Peyer's patch (tissue), 4 donors: ENCODE measurements around the gene SLC23A3. TPM values are rescaled to one million over a fixed set of nuclear protein-coding genes. Genes with fewer than 3 reads are reported as not detected.
A peak's percentile ranks its signal among the peaks of the same experiment; 100 is the strongest.
"Not testable (repeated sequence)": the region's sequence is repeated elsewhere in the genome, so short reads cannot be mapped to it uniquely, and the experiment has no call there.

Experiments
- DNase-seq, 3 donors: peaks; one replicate each; pipeline ENCODE4 v3.0.0-alpha.2; 2017 to 2019
- H3K27ac ChIP-seq, 4 donors: fragments of 200-600 bp; sonication (generic); one replicate each; pipeline ENCODE4 v1.5.1; 2016 to 2019
- H3K27me3 ChIP-seq, 2 donors: fragments of 200-600 bp; sonication (generic); one replicate each; pipeline ENCODE4 v1.5.1; 2019
- H3K36me3 ChIP-seq, 3 donors: fragments of 200-600 bp; sonication (generic); one replicate each; pipeline ENCODE4 v1.5.1; 2016 to 2019
- H3K4me1 ChIP-seq, 4 donors: fragments of 200-600 bp; sonication (generic); one replicate each; pipeline ENCODE4 v1.5.1; 2016 to 2019
- H3K4me3 ChIP-seq, 4 donors: fragments of 200-600 bp; sonication (generic); 1 replicate in 3 of 4; 2 replicates in 1 of 4; pipeline ENCODE4 v1.5.1; 2016 to 2019; ENCODE audit warnings: mild to moderate bottlenecking in 1 of 4
- H3K9me3 ChIP-seq, 4 donors: fragments of 200-600 bp; sonication (generic); one replicate each; pipeline ENCODE4 v1.5.1; 2016 to 2019; ENCODE audit warnings: mild to moderate bottlenecking in 1 of 4
- CTCF ChIP-seq, 6 experiments: fragments of 450-650 bp in 4 of 6; fragments of 200-600 bp in 2 of 6; sonication (generic) in 1 of 6; IDR thresholded peaks; one replicate each; pipeline ENCODE4 v1.5.1; 2017 to 2019; ENCODE audit warnings: antibody characterized with exemption in 6 of 6, mild to moderate bottlenecking in 3 of 6, moderate library complexity in 1 of 6
- POLR2A ChIP-seq, 2 donors: fragments of 450-650 bp; IDR thresholded peaks; one replicate each; pipeline ENCODE4 v1.5.1; 2017; ENCODE audit warnings: antibody characterized with exemption in 2 of 2, mild to moderate bottlenecking in 2 of 2, moderate library complexity in 2 of 2
- total RNA-seq, 4 donors: library from RNA; depleted of rRNA; stranded (reverse); fragments of >200 nt; gene quantifications; one replicate each; pipeline ENCODE4 v1.1.0, GENCODE V29; 2016

The SLC23A3 gene
- total RNA-seq, 4 donors from 2014 or later = 5.0 to 111 (median 62.8) TPM

- H3K27ac ChIP-seq, H3K36me3 ChIP-seq, H3K27me3 ChIP-seq, H3K4me1 ChIP-seq, H3K4me3 ChIP-seq, H3K9me3 ChIP-seq: not testable (repeated sequence)
- peak in 1 of 2 donors; percentile 42 for TF ChIP-seq POLR2A (IDR thresholded peaks at IDR 0.05)
- peak in 1 of 3 donors; percentile 46 for DNase-seq
Measured at GRCh38 chr2:219200502-219201326, 30.9 kb upstream of the SLC23A3 start.

GRCh38 chr2:219199470-219200211, 29.8 kb upstream of the SLC23A3 start:
- H3K27ac ChIP-seq = no peak overlapping the region
- H3K4me3 ChIP-seq = no peak overlapping the region
- DNase-seq = peak in 1 of 3 donors; percentile 49
- H3K4me1 ChIP-seq = no peaks in the 10 kb centered on the region
- no peaks in the 10 kb centered on the region for H3K36me3 ChIP-seq
- TF ChIP-seq CTCF (IDR thresholded peaks at IDR 0.05) (no peak), POLR2A (IDR thresholded peaks at IDR 0.05) (no peak)
- H3K9me3 ChIP-seq = no peaks in the 10 kb centered on the region
- no peaks in the 10 kb centered on the region for H3K27me3 ChIP-seq

GRCh38 chr2:219198974-219199373, 29.1 kb upstream of the SLC23A3 start:
- H3K4me3 ChIP-seq = no peak overlapping the region
- H3K4me1 ChIP-seq = no peaks in the 10 kb centered on the region

GRCh38 chr2:219197388-219197787, 27.6 kb upstream of the SLC23A3 start:
- TF ChIP-seq POLR2A (IDR thresholded peaks at IDR 0.05) (no peak), CTCF (IDR thresholded peaks at IDR 0.05) (no peak)
- Histone ChIP-seq H3K4me1 (no peaks in the 10 kb centered on the region), H3K27ac (no peak overlapping the region), H3K4me3 (no peak overlapping the region), H3K36me3 (no peaks in the 10 kb centered on the region), H3K27me3 (no peaks in the 10 kb centered on the region), H3K9me3 (no peaks in the 10 kb centered on the region)
- no peak for DNase-seq

More at GRCh38 chr2:219198974-219199373, 29.1 kb upstream of the SLC23A3 start:
- H3K27ac ChIP-seq = no peak overlapping the region
- no peak for TF ChIP-seq POLR2A (IDR thresholded peaks at IDR 0.05)
- TF ChIP-seq CTCF (IDR thresholded peaks at IDR 0.05) = no peak
- DNase-seq = peak in 1 of 3 donors; percentile 26
- no peaks in the 10 kb centered on the region for H3K27me3 ChIP-seq
- no peaks in the 10 kb centered on the region for H3K9me3 ChIP-seq
- H3K36me3 ChIP-seq = no peaks in the 10 kb centered on the region

GRCh38 chr2:219186754-219187456, 17.1 kb upstream of the SLC23A3 start:
- no peak overlapping the region for H3K27ac ChIP-seq
- DNase-seq = peak in 1 of 3 donors; percentile 19

More at GRCh38 chr2:219186754-219187456, 17.1 kb upstream of the SLC23A3 start:
- Histone ChIP-seq H3K9me3 (no peaks in the 10 kb centered on the region), H3K4me3 (no peak overlapping the region), H3K36me3 (peaks cover 0 to 28% (median 0%) of the 10 kb centered on the region in 3 donors), H3K4me1 (no peaks in the 10 kb centered on the region), H3K27me3 (no peaks in the 10 kb centered on the region)
- TF ChIP-seq CTCF (IDR thresholded peaks at IDR 0.05) = no peak
- TF ChIP-seq POLR2A (IDR thresholded peaks at IDR 0.05) = no peak
